ENCODE measurements around the gene ARL3.

- TF ChIP-seq EZH2 (IDR thresholded peaks at IDR 0.05; ENCODE audit: low read depth, unreplicated experiment), result no peak
- TF ChIP-seq, protein P1, sequence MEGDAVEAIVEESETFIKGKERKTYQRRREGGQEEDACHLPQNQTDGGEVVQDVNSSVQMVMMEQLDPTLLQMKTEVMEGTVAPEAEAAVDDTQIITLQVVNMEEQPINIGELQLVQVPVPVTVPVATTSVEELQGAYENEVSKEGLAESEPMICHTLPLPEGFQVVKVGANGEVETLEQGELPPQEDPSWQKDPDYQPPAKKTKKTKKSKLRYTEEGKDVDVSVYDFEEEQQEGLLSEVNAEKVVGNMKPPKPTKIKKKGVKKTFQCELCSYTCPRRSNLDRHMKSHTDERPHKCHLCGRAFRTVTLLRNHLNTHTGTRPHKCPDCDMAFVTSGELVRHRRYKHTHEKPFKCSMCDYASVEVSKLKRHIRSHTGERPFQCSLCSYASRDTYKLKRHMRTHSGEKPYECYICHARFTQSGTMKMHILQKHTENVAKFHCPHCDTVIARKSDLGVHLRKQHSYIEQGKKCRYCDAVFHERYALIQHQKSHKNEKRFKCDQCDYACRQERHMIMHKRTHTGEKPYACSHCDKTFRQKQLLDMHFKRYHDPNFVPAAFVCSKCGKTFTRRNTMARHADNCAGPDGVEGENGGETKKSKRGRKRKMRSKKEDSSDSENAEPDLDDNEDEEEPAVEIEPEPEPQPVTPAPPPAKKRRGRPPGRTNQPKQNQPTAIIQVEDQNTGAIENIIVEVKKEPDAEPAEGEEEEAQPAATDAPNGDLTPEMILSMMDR (conservative IDR thresholded peaks at IDR 0.05; ENCODE audit: low read depth in 2 of 2), result no peak
- TF ChIP-seq CREB1 (CRISPR knock-in tag; IDR thresholded peaks at IDR 0.05; ENCODE audit: low read depth), result no peak
- no peak for TF ChIP-seq POLR2AphosphoS5 (IDR thresholded peaks at IDR 0.05; ENCODE audit: low read depth)
Measured at GRCh38 chr10:102639537-102639936, 74.7 kb downstream of the ARL3 start.
